DND-41 (cell line): ENCODE data around the gene DCAF5.

ENCODE experiments used
- EZH2 ChIP-seq: IDR thresholded peaks from 3 replicates; pipeline ENCODE4 v1.6.1; 2012; ENCODE audit warnings: borderline replicate concordance, low read depth, mild to moderate bottlenecking, moderate library complexity, low read length, inconsistent platforms; ENCODE audit not compliant: severe bottlenecking
- TF ChIP-seq, protein P1 (sequence below): IDR thresholded peaks from 2 replicates; pipeline ENCODE4 v1.5.1; 2012; ENCODE audit warnings: borderline replicate concordance, low read length, moderate library complexity, mild to moderate bottlenecking; ENCODE audit not compliant: poor library complexity, severe bottlenecking; ENCODE audit errors: extremely low read depth

DNA sequence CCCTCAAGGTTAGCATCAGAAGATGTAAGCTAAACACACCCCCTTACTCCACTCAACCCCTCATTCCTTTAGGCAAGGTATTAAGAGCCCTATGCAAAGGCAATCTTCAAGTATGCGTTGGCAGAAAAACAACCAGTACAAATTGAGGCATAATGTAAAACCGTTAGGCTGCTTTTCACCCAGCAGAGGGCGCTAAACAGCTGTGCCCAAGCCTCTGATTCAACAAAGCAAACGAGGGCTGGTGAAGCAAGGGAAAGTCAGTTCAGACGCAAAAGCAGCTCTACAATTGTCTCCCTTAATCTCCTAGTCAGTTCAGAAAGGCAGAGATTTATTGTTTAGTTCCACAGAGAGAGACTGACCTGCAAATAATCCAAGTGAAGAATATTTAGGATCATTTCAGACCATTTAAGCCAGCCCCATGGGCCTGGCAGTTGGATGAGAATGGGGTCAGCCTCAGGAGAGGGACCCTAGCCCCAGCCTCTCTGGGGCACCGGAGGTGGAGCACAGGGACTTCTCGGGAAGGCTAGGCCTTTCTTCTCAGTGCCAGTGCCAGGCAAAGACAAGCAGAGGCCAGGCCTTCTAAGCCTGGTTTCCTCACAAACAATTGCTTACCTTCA lies 23.5 kb downstream of the DCAF5 start:
- TF ChIP-seq, protein P1, sequence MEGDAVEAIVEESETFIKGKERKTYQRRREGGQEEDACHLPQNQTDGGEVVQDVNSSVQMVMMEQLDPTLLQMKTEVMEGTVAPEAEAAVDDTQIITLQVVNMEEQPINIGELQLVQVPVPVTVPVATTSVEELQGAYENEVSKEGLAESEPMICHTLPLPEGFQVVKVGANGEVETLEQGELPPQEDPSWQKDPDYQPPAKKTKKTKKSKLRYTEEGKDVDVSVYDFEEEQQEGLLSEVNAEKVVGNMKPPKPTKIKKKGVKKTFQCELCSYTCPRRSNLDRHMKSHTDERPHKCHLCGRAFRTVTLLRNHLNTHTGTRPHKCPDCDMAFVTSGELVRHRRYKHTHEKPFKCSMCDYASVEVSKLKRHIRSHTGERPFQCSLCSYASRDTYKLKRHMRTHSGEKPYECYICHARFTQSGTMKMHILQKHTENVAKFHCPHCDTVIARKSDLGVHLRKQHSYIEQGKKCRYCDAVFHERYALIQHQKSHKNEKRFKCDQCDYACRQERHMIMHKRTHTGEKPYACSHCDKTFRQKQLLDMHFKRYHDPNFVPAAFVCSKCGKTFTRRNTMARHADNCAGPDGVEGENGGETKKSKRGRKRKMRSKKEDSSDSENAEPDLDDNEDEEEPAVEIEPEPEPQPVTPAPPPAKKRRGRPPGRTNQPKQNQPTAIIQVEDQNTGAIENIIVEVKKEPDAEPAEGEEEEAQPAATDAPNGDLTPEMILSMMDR, result peak; percentile 97
- no peak for TF ChIP-seq EZH2
